ENCODE data around the gene PEAR1. TPM values are rescaled to one million over a fixed set of nuclear protein-coding genes. Genes with fewer than 3 reads are reported as not detected.

The PEAR1 gene
- total RNA-seq, 1 experiment from 2014 or later: 0.23 TPM

Other genes with a start within 250 kb of the PEAR1 start
- gene NES, start 216.3 kb upstream of the PEAR1 start, total RNA-seq (2014; rRNA removed): 470 and 483 TPM in 2 replicates
- gene CRABP2, start 188.1 kb upstream of the PEAR1 start, total RNA-seq (2014; rRNA removed): 1.5 and 2.2 TPM in 2 replicates
- gene METTL25B, start 165.2 kb upstream of the PEAR1 start, total RNA-seq (2014; rRNA removed): 10.0 and 11.2 TPM in 2 replicates
- 14.2 and 25.6 TPM in 2 replicates for gene ISG20L2, start 165.0 kb upstream of the PEAR1 start, total RNA-seq (2014; rRNA removed)
- gene MRPL24, start 152.6 kb upstream of the PEAR1 start, total RNA-seq (2014; rRNA removed): 80.4 and 86.1 TPM in 2 replicates
- 327 and 339 TPM in 2 replicates for gene HDGF, start 142.0 kb upstream of the PEAR1 start, total RNA-seq (2014; rRNA removed)
- 36.8 and 44.4 TPM in 2 replicates for gene PRCC, start 126.2 kb upstream of the PEAR1 start, total RNA-seq (2014; rRNA removed)
- not detected in 2 replicates for gene SH2D2A, start 76.9 kb upstream of the PEAR1 start, total RNA-seq (2014; rRNA removed)
- not detected in 2 replicates for gene INSRR, start 34.6 kb upstream of the PEAR1 start, total RNA-seq (2014; rRNA removed)
- 0.19 TPM in 1 of 2 replicates, not detected in the other for gene NTRK1, start 32.9 kb upstream of the PEAR1 start, total RNA-seq (2014; rRNA removed)
- not detected in 2 replicates for gene LRRC71, start 26.9 kb downstream of the PEAR1 start, total RNA-seq (2014; rRNA removed)
- 22.4 and 25.1 TPM in 2 replicates for gene ARHGEF11, start 152.0 kb downstream of the PEAR1 start, total RNA-seq (2014; rRNA removed)
- not detected in 2 replicates for gene ETV3L, start 206.1 kb downstream of the PEAR1 start, total RNA-seq (2014; rRNA removed)
- 7.6 and 11.4 TPM in 2 replicates for gene ETV3, start 244.7 kb downstream of the PEAR1 start, total RNA-seq (2014; rRNA removed)